HepG2 (cell line): ENCODE measurements around the gene CSTPP1.

ENCODE experiments used
- ATF2 ChIP-seq: sonication (generic); formaldehyde crosslinking; IDR thresholded peaks from 2 replicates; pipeline ENCODE4 v1.4.0; 2020; ENCODE audit warnings: missing genetic modification reagents
- BCL6 ChIP-seq: IDR thresholded peaks from 2 replicates; pipeline ENCODE4 v1.6.1; 2016; ENCODE audit warnings: missing genetic modification reagents, missing compliant biosample characterization
- HHEX ChIP-seq: IDR thresholded peaks from 2 replicates; pipeline ENCODE4 v1.6.1; 2016; ENCODE audit warnings: control low read depth
- MZF1 ChIP-seq: sonication (generic); formaldehyde crosslinking; IDR thresholded peaks from 2 replicates; pipeline ENCODE4 v1.8.1; 2023; ENCODE audit warnings: mild to moderate bottlenecking, missing genetic modification reagents, borderline replicate concordance
- POLR2AphosphoS5 ChIP-seq: IDR thresholded peaks from 2 replicates; pipeline ENCODE4 v1.6.1; 2012; ENCODE audit warnings: low read depth, low read length
- REST ChIP-seq, 2 experiments: IDR thresholded peaks; 2 replicates each; pipeline ENCODE4 v1.6.1; 2011 to 2012; ENCODE audit warnings: low read length in 2 of 2, borderline replicate concordance in 1 of 2, low read depth in 1 of 2, mild to moderate bottlenecking in 1 of 2, moderate library complexity in 1 of 2

DNA sequence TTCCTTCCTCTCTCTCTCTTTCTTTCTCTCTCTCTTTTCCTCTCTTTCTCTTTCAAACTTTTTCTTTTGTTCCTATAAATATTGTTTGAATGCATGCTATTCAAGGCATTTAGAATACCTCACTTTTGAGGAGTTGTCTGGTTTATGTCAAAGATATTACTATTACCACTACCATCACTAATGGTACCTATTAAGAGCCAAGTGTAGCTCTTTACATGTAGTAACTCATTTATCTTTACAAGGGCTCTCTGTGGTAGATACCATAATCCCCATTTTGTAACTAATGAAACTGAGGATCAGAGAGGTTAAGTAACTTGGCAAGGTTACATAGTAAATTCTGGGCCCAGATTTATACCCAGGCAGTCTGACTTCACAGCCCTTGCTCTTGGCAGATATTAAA, 116.0 kb downstream of the CSTPP1 start:
- no peak for TF ChIP-seq REST (IDR thresholded peaks at IDR 0.05; ENCODE audit: borderline replicate concordance in 1 of 2, low read depth in 1 of 2, low read length in 2 of 2)
- no peak for TF ChIP-seq MZF1
- no peak for TF ChIP-seq POLR2AphosphoS5
- no peak for TF ChIP-seq HHEX (CRISPR knock-in tag)
- TF ChIP-seq ATF2 = no peak
- TF ChIP-seq BCL6 = no peak
